ENCODE measurements around the gene SGF29. TPM values are rescaled to one million over a fixed set of nuclear protein-coding genes. Genes with fewer than 3 reads are reported as not detected.
"Not testable (repeated sequence)": the region's sequence is repeated elsewhere in the genome, so short reads cannot be mapped to it uniquely, and the experiment has no call there.

Gene SGF29
- polyA plus RNA-seq, 1 donor, result 17.5 TPM

- DNase-seq (ENCODE audit: low read depth), result not testable (repeated sequence)
These were observed 41.7 kb downstream of the SGF29 start for GRCh38 chr16:28595451-28595850.

DNA sequence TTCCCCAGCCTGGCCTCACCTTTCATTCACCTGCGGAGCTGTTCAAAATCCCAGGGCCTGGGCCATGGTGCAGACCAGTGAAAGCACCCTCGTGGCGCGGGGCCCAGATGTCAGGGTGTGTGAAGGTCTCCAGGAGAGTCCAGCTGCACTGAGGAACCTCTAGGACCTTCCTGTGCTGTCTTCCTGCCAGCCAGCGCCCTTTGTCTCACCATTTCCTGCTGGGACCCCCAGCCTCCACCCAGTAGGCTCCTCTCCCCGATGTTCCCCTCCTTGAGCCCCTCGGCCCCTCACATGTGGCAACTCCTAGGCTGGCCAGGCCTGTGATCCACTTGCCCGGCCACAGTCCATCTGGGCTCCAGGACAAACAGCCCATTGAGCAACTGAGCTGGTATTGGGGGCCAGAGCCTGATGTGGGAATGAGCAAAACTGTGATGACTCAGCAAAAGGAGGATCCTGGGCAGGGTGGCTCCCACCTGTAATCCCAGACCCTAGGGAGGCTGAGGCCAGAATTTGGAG is 42.5 kb downstream of the SGF29 start:
- DNase-seq (ENCODE audit: low read depth), result no peak

GRCh38 chr16:28596840-28597691 is 43.3 kb downstream of the SGF29 start, which contains the start of gene SULT1A2:
TSS of gene SULT1A2 (minus strand) at chr16:28597050. CDS start at chr16:28595930, 1,120 bp downstream.
- DNase-seq (ENCODE audit: low read depth), result no peak

GRCh38 chr16:28597692-28598261 is 44.1 kb downstream of the SGF29 start:
- no peak for DNase-seq (ENCODE audit: low read depth)

DNA sequence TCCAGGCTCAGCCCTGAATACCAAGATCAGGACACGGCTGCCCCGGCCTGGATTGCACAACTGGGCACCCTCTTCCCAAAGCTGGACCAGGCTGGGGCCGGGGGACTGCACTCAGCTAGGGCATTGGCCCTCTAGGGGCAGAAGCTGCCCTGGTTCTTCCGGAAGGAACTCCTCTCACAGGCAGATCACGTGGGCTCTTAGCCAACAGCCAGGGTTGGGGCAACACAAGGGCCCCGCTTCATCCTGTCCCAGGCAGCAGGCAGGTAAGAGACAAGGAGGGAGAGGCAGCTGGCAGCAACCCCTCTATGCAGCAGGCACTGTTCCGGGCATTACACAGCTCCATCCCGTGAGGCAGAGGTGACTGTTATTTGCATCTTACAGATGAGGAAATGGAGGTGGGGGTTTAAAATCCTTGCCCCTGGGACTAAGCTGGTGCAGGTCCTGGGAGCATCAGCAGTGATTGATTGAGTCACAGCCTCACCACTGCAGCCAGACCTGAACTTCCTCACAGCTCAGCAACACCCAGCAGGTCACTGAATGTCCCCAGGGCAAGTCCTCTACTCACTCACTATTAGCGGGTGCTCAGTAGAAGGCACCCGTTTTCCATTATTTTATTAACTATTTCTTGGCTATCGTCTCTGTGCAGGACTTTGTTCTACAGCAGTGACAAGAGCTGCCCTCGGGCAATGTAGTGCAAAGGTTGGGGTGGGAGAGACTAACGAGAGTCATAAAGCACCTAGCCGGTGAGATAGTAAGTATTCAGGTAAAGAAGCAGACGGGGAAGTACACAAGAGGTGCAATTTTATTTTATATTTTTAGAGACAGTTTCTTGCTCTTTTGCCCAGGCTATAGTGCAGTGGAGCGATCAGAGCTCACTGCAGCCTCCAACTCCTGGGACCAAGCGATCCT is 45.9 kb downstream of the SGF29 start:
- not testable (repeated sequence) for DNase-seq (ENCODE audit: low read depth)

DNA sequence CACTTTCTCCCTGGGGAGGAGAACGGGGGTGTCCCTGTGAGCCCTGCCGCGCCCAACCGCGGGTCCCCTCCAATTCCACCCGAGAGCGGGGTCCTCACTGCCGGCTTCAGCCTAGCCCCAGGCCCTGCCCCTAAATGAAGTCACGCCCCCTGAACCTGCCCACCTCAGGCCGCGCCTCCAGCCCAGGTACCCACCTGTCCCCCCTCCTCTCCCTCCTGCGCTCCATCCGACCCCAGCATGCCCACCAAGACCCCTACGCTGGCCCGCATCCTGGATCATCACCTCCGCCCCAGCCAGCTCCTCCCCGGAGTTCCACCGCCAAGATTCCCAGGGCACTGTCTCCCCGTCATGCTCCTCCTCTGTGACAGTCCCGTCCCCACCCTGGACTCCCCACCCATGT is 47.2 kb downstream of the SGF29 start:
- DNase-seq (ENCODE audit: low read depth), result not testable (repeated sequence)

- not testable (repeated sequence) for DNase-seq (ENCODE audit: low read depth)
These were observed 47.9 kb downstream of the SGF29 start for GRCh38 chr16:28601589-28601988.

DNA sequence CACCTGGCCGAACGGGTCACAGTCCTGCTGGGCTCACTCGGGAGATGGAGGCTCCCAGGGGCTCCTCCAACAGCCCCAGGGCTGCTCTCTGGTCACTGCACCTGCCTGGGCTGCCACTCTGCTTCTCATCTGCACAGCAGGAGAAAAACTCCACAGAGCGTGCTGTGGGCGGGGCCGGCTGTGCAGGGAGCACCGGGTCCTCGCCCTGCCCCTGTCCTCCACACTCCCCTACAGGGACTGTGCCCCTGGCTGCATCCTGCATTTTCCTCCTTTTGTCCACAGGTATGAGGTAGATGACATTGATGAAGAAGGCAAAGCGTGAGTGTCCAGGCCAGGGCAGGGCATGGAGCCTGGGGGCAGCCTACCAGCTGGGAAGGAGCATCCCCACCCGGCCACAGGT is 48.3 kb downstream of the SGF29 start:
- DNase-seq (ENCODE audit: low read depth), result not testable (repeated sequence)

DNA sequence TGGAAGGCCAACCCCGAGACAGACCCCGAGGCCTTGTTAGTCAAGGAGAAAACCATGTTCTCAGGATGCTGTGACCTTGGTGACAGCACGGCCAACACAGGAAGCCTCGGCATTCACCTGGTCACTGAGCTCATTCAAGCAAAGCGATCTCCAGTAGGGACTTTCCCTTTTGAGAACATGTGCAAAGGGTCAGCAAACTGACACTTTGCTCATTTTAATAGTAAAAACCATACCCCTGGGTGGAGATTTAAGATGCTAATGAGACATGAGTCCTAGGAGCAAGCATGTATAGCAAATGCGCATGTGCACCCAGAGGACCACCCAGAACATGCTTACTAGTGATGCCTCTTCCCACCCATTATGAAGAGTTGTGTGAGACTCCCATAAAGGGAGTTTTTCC is 48.8 kb downstream of the SGF29 start:
- DNase-seq (ENCODE audit: low read depth), result no peak

GRCh38 chr16:28603381-28604185 is 49.9 kb downstream of the SGF29 start:
- no peak for DNase-seq (ENCODE audit: low read depth)

DNA sequence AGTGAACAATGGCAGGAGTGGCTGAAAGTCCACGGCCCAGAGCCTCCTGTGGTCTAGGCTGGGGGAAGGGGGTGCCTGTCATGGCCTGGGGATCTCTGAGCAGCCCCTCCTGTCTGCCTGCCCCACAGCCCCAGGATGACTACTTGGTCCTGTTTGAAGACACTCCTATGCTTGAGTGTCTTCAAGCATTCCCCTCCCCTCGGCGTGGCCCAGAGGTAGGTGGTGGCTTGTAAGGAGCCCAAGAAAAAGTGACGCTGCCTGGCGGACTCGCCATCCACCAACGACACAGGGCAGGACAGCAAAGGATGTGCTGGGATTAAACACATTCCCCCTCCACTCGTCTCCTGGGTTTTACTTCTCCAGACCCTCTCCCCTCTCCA is 50.5 kb downstream of the SGF29 start:
- no peak for DNase-seq (ENCODE audit: low read depth)

DNA sequence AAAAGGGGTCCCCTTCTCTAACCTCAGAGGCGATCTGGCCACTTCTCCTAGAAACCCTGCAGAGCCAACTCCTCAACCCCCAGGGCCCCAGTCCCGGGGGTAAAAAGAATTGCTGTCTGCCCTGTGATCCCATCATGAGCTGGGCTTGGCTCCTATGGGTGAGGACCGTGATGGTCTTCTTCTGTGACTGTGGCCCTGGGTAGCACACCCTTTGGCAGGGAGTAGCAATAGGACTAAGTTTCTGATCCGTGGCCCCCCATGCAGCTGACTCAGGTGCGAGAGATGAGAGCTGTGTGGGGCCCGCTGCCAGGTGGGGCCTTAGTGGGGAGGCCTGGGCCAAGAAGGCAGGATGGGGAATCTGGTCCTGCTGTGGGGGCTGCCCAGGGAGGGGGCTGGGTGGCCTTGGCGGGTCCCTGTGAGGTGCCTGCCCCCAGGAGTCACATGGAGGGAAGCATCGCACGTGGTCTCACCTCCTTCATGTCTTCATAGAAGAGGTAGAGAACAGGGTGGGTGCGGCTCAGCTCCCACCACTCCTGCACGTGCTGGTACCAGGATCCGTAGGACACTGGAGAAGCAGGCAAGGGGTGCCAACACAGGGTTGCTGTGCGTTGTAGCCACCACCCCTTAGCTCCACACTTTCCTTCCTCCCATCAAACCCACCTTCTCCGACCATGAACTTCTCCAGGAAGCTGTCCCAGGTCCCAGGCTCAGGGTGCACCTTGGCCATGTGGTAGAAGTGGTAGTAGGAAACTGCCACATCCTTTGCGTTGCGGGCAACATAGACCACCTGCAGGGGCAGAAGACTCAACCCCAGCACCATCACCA is 52.8 kb downstream of the SGF29 start:
- DNase-seq (ENCODE audit: low read depth), result no peak

DNA sequence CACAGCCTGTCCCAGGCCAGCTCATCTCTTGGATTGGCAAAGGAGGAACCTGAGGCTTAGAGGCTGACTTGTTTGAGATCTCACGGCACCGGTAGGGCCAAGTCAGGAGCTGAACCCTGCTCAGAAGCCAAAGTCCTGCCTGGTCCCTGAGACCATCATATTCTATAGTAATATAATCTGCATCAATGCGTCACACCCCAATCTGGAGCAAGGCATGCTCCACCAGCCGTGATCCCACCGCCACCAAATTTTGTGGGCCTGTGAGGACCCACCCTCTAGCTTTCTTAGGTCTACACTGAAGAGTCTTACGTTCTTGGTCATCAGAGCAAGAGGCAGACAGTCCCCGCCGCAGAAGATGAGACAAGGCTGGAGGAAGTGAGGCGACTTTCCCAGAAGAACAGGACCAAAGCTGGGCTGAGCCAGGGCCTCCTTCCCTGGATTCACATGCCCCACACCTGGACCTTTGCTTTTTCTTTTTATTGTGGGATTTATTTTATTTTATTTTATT is 53.5 kb downstream of the SGF29 start:
- DNase-seq (ENCODE audit: low read depth), result no peak

DNA sequence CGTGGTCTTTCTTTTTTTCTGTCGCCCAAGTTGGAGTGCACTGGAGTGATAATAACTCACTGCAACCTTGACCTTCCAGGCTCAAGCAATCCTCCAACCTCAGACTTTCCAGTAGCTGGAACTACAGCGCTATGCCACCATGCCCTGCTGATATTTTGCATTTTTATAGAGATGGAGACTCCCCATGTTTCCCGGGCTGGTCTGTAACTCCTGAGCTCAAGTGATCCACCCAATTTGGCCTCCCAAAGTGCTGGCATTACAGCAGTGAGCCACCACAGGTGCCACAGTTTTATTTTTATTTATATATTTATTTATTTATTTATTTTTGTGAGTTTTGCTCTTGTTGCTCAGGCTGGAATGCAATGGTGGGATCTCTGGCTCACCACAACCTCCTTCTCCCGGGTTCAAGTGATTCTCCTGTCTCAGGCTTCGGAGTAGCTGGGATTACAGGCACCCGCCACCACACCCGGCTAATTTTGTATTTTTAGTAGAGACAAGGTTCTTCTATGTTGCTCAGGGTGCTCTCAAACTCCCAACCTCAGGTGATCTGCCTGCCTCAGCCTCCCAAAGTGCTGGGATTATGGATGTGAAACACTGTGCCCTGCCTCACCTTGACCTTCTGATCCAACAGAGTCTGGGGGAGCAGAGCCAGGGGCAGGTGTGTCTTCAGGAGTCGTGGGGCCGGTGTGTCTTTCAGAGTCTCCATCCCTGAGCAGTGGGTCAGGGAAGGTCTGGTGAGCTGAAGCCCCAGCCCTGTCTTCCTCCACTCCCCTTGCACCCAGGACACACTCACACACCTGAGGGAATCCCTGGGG is 54.2 kb downstream of the SGF29 start:
- not testable (repeated sequence) for DNase-seq (ENCODE audit: low read depth)

DNA sequence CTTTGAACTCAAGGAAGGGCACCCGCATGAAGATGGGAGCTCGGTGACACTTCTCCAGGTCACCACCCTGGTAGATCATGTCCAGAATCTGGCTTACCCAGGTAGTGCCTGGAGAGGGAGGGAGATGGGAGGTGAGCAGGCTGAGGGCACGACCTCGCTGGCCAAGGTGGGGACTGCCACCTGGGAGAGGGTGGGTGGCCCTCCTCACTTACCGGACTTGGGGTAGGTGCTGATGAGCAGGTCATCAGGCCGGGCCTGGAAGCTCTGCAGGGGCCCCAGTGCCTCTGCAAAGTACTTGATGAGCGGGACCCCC is 54.7 kb downstream of the SGF29 start:
- DNase-seq (ENCODE audit: low read depth), result not testable (repeated sequence)

GRCh38 chr16:28608867-28609596 is 55.3 kb downstream of the SGF29 start:
- not testable (repeated sequence) for DNase-seq (ENCODE audit: low read depth)

DNA sequence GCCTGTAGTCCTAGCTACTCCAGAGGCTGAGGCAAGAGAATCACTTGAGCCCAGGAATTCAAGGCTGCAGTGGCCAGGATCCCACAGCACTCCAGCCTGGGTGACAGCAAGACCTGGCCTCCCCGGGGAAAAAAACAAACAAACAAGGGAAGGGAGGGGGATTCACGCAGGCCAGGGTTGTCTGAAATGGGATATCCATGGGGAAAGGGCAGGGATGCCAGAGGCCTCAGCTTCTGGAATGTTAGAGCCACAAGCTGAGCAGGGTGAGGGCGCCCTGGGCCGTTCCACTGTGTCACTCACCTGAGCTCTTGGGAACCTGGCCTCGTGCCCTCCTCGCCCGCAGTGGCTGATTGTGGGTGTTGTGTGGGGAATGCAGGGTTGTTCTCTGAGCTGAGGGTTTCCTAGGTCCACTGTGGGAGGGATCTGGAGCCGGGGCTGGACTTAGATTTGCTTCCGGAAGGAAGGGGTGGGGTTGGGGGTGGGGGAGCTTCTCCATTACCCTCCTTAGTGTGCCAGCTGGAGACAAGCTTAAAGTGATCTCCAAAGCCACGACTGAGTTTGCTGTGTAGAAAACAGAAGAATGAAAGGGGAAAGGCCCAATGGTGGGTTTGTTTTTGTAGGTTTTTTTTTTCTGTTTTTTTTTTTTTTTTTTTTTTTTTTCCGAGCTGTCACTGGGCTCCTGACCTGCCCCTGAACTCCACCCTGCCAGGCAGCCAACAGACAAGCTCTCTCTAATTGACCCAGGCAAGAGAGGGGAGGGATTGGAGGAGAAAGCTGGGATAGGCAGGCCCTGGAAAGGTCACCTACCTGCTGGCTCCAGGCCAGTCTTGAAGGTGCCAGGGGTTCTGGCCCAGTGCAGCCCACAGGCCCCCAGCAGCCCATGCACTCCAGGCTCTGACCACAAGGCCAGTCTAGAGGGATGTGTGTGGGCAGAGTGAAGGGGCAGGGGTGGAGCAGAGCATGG is 56.2 kb downstream of the SGF29 start, which contains the start of gene SULT1A1:
SULT1A1 (minus strand) TSS at position 414 of the 964 bp plus-strand sequence. CDS start 1,189 bp downstream, outside the sequence.
- DNase-seq (ENCODE audit: low read depth), result no peak
